Endothelial cell of umbilical vein (primary cell): ENCODE results near the gene ZBTB25.

ENCODE experiments used
- CTCF ChIP-seq, 2 donors: IDR thresholded peaks; 1 replicate in 1 of 2; 2 replicates in 1 of 2; pipeline ENCODE4 v1.5.1; 2011; ENCODE audit warnings: low read length in 2 of 2, mild to moderate bottlenecking in 2 of 2, moderate library complexity in 2 of 2, control low read depth in 1 of 2, inconsistent platforms in 1 of 2, low read depth in 1 of 2; ENCODE audit not compliant: insufficient read depth in 1 of 2; ENCODE audit errors: extremely low read depth in 1 of 2
- EZH2 ChIP-seq: IDR thresholded peaks from 2 replicates; pipeline ENCODE4 v1.6.1; 2012; ENCODE audit warnings: borderline replicate concordance, low read depth, mild to moderate bottlenecking, moderate library complexity, low read length, inconsistent platforms; ENCODE audit not compliant: severe bottlenecking
- FOS ChIP-seq: IDR thresholded peaks from 2 replicates; pipeline ENCODE4 v1.6.1; 2011; ENCODE audit warnings: mild to moderate bottlenecking, low read length, moderate library complexity, borderline replicate concordance; ENCODE audit not compliant: insufficient read depth
- MAX ChIP-seq: IDR thresholded peaks from 2 replicates; pipeline ENCODE4 v1.6.1; 2011; ENCODE audit not compliant: insufficient read depth, insufficient read length
- MYC ChIP-seq: IDR thresholded peaks from one replicate; pipeline ENCODE4 v1.6.1; 2011; ENCODE audit warnings: mild to moderate bottlenecking, low read depth, low read length
- POLR2A ChIP-seq: IDR thresholded peaks from 2 replicates; pipeline ENCODE4 v1.6.1; 2012; ENCODE audit warnings: low read depth, mild to moderate bottlenecking, control low read depth, low read length
- POLR2AphosphoS5 ChIP-seq: IDR thresholded peaks from 2 replicates; pipeline ENCODE4 v1.6.1; 2012; ENCODE audit warnings: low read depth, mild to moderate bottlenecking, control low read depth, low read length, moderate library complexity; ENCODE audit not compliant: insufficient read depth

- no peak for TF ChIP-seq CTCF (IDR thresholded peaks at IDR 0.05; ENCODE audit: extremely low read depth in 1 of 2, insufficient read depth in 1 of 2, low read depth in 1 of 2, low read length in 2 of 2)
- TF ChIP-seq MYC: no peak
- TF ChIP-seq FOS: no peak
- peak; percentile 80 for TF ChIP-seq POLR2A
- no peak for TF ChIP-seq EZH2
- peak; percentile 88 for TF ChIP-seq POLR2AphosphoS5
- TF ChIP-seq MAX: no peak
Observed at GRCh38 chr14:64504310-64504896, 765 bp upstream of the ZBTB25 start, which contains the start of gene ZBTB1.
